Choroid plexus epithelial cell (primary cell): ENCODE results near the gene CREB5.

Source experiments
- DNase-seq: peaks from one replicate; pipeline ENCODE4 v3.0.0-alpha.2; 2010; ENCODE audit warnings: low read depth
- H3K4me3 ChIP-seq: 2 replicates; pipeline ENCODE4 v1.5.1; 2011; ENCODE audit warnings: low read depth, mild to moderate bottlenecking, control low read depth, low read length, moderate library complexity
- CTCF ChIP-seq: conservative IDR thresholded peaks from 2 replicates; pipeline ENCODE4 v1.5.1; 2011; ENCODE audit warnings: low read depth, mild to moderate bottlenecking, control low read depth, inconsistent platforms, low read length, moderate library complexity

CREB5 gene

DNA sequence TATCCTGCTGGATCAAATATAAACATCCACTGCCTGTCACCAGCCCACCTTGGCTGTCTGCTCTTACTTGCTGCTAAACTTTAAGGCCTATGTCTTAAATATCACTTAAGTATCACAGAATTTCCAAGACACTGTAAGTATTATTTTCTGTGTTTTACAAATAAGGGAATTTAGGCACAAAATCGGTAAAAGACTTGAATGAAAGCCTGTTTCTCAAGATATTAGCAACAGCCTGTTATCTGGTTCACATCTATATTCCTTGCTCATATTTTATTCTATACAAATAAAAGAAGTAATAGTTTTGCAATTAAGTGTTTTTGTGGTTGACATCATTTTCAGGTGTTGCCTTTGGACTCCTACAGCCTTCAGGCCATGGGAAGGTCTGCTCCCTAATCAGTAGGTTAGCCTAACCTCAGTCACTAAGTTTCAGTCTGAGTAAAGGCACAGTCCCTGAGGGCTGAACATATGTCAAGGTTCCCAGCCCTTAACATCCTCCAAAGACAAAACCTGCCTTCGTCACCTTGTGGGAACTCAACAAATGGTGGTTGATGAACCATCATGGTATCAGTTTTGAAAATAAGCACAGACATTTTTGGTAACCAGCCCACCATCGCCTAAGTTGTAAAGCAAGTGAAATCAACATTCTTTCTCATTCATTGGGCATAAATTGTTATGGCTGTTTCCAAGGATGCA lies 127.1 kb downstream of the CREB5 start:
- H3K4me3 ChIP-seq, result no peak overlapping the region
- no peak for DNase-seq
- no peak for TF ChIP-seq CTCF

GRCh38 chr7:28542410-28542809 lies 130.1 kb downstream of the CREB5 start:
- no peak for TF ChIP-seq CTCF
- no peak for DNase-seq
- no peak overlapping the region for H3K4me3 ChIP-seq

GRCh38 chr7:28544453-28545117 lies 132.3 kb downstream of the CREB5 start:
- H3K4me3 ChIP-seq, result no peak overlapping the region
- TF ChIP-seq CTCF, result no peak
- DNase-seq, result no peak

DNA sequence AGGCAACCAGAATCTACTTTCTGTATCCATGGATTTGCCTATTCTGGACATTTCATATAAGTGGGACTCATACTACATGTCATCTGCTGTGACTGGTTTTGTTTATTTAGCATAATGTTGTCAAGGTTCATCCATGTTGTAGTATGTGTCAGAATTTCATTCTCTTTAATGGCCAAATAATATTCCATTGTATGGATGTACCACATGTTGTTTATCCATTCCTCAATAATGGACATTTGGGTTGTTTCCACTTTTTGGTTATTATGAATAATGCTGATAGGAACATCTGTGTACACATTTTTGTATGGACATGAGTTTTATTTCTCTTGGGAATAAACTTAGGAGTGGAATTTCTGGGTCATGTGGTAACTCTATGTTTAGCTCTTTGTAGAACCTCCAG lies 133.7 kb downstream of the CREB5 start:
- H3K4me3 ChIP-seq, result no peak overlapping the region
- TF ChIP-seq CTCF, result no peak
- no peak for DNase-seq

DNA sequence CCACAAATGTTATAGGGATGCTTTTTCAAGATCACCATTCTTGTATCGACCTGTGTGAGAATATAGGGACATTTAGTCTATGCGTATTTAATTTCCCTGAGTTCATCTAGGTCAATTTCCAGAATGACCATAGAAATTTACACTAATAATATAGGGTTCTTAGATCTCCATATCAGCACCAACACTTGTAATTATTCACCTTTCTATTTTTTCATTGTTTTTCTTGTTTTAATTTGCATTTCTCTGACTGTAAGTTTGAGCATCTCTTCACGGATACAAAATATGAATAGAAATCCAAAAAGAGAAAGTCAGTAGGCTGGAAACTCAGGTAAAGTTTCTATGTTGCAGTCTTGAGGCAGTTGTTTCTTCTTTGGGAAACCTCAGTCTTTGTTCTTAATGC lies 134.8 kb downstream of the CREB5 start:
- no peak for DNase-seq

DNA sequence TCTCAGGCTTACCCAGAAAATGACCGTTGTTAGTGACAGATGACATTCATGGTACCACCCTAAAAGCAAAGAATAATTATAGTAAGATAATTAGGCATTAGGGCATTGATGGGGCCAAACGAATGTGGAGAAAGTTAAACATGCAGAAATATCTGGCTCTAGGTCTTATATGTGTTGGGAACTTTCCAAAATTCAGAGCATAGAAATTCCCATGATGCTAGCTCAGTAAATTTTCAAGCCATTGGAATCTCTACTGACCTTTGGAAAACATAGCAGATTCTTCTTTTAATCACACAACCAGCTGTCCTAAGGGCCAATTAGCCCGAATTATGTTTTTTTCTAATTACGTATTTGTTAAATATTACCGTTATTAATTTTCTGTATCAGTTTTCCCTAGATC lies 136.1 kb downstream of the CREB5 start:
- no peak for TF ChIP-seq CTCF
- no peak overlapping the region for H3K4me3 ChIP-seq
- no peak for DNase-seq

More for the DNA sequence above, 134.8 kb downstream of the CREB5 start:
- no peak for TF ChIP-seq CTCF
- no peak overlapping the region for H3K4me3 ChIP-seq

GRCh38 chr7:28549998-28550397 lies 137.7 kb downstream of the CREB5 start:
- no peak for DNase-seq
- TF ChIP-seq CTCF, result no peak
- H3K4me3 ChIP-seq, result no peak overlapping the region
